SK-N-SH treated with all-trans-retinoic acid at 6 μM for 48 hours (cell line): Measurements from ENCODE around the gene C10orf105.

Experiments
- ATAC-seq: fragments of 200-7000 bp; cut with Tn5 transposase; 3 replicates; pipeline ENCODE4 v1.9.1; 2020; ENCODE audit warnings: mild to moderate bottlenecking, moderate library complexity
- ARNTL ChIP-seq: fragments of 450-650 bp; formaldehyde crosslinking; IDR thresholded peaks from 2 replicates; pipeline ENCODE4 v1.5.0; 2020; ENCODE audit warnings: low read depth, mild to moderate bottlenecking, moderate library complexity, borderline replicate concordance
- BACH2 ChIP-seq: fragments of 250-450 bp; sonication (Bioruptor Pico); IDR thresholded peaks from 2 replicates; pipeline ENCODE4 v1.9.0; 2021; ENCODE audit warnings: mild to moderate bottlenecking, borderline replicate concordance
- CSDC2 ChIP-seq: fragments of 250-450 bp; sonication (Bioruptor Pico); IDR thresholded peaks from 2 replicates; pipeline ENCODE4 v1.5.0; 2020; ENCODE audit warnings: mild to moderate bottlenecking, moderate library complexity
- GLIS3 ChIP-seq: fragments of 250-450 bp; sonication (Bioruptor Pico); IDR thresholded peaks from 2 replicates; pipeline ENCODE4 v1.5.0; 2020; ENCODE audit warnings: mild to moderate bottlenecking, moderate library complexity
- ISL1 ChIP-seq: fragments of 250-450 bp; sonication (Bioruptor Pico); IDR thresholded peaks from 2 replicates; pipeline ENCODE4 v2.1.2; 2022; ENCODE audit warnings: mild to moderate bottlenecking, moderate library complexity
- OSR1 ChIP-seq: fragments of 250-450 bp; sonication (Bioruptor Pico); IDR thresholded peaks from 2 replicates; pipeline ENCODE4 v1.8.0; 2022; ENCODE audit warnings: moderate library complexity, mild to moderate bottlenecking, inconsistent platforms
- PPARA ChIP-seq: fragments of 250-450 bp; sonication (Bioruptor Pico); IDR thresholded peaks from 2 replicates; pipeline ENCODE4 v1.5.0; 2020; ENCODE audit warnings: mild to moderate bottlenecking, borderline replicate concordance
- RARB ChIP-seq: fragments of 250-450 bp; sonication (Bioruptor Pico); IDR thresholded peaks from 2 replicates; pipeline ENCODE4 v1.8.0; 2021; ENCODE audit warnings: mild to moderate bottlenecking, moderate library complexity
- SNAI2 ChIP-seq: fragments of 250-450 bp; sonication (Bioruptor Pico); IDR thresholded peaks from 2 replicates; pipeline ENCODE4 v1.5.0; 2020; ENCODE audit warnings: mild to moderate bottlenecking, moderate library complexity
- TCF4 ChIP-seq: fragments of 250-450 bp; sonication (Bioruptor Pico); IDR thresholded peaks from 2 replicates; pipeline ENCODE4 v1.8.0; 2021; ENCODE audit warnings: mild to moderate bottlenecking, moderate library complexity, borderline replicate concordance
- TOX ChIP-seq: fragments of 250-450 bp; sonication (Bioruptor Pico); IDR thresholded peaks from 2 replicates; pipeline ENCODE4 v1.8.0; 2021; ENCODE audit warnings: mild to moderate bottlenecking, moderate library complexity, borderline replicate concordance
- ZC3H10 ChIP-seq: fragments of 250-450 bp; sonication (Bioruptor Pico); IDR thresholded peaks from 2 replicates; pipeline ENCODE4 v1.5.1; 2021; ENCODE audit warnings: mild to moderate bottlenecking, moderate library complexity
- ZFP3 ChIP-seq: fragments of 250-450 bp; sonication (Bioruptor Pico); IDR thresholded peaks from 2 replicates; pipeline ENCODE4 v1.5.0; 2020; ENCODE audit warnings: mild to moderate bottlenecking, moderate library complexity
- ZFP30 ChIP-seq: fragments of 450-650 bp; formaldehyde crosslinking; IDR thresholded peaks from 2 replicates; pipeline ENCODE4 v1.5.0; 2022; ENCODE audit warnings: mild to moderate bottlenecking, moderate library complexity
- ZNF565 ChIP-seq: fragments of 450-650 bp; formaldehyde crosslinking; conservative IDR thresholded peaks from 2 replicates; pipeline ENCODE4 v1.5.0; 2020; ENCODE audit warnings: low read depth, mild to moderate bottlenecking, moderate library complexity
- ZNF70 ChIP-seq: fragments of 450-650 bp; formaldehyde crosslinking; IDR thresholded peaks from 2 replicates; pipeline ENCODE4 v1.5.0; 2020; ENCODE audit warnings: mild to moderate bottlenecking, moderate library complexity
- TF ChIP-seq, protein P1 (sequence below): fragments of 250-450 bp; sonication (Bioruptor Pico); IDR thresholded peaks from 2 replicates; pipeline ENCODE4 v1.5.0; 2020; ENCODE audit warnings: mild to moderate bottlenecking, moderate library complexity
- TF ChIP-seq, protein P2 (sequence below): fragments of 250-450 bp; sonication (Bioruptor Pico); IDR thresholded peaks from 2 replicates; pipeline ENCODE4 v1.8.0; 2020; ENCODE audit warnings: mild to moderate bottlenecking, moderate library complexity, borderline replicate concordance
- TF ChIP-seq, protein P3 (sequence below): fragments of 250-450 bp; sonication (Bioruptor Pico); IDR thresholded peaks from 2 replicates; pipeline ENCODE4 v1.8.0; 2021; ENCODE audit warnings: low read depth, mild to moderate bottlenecking, moderate library complexity, borderline replicate concordance

The C10orf105 gene

DNA sequence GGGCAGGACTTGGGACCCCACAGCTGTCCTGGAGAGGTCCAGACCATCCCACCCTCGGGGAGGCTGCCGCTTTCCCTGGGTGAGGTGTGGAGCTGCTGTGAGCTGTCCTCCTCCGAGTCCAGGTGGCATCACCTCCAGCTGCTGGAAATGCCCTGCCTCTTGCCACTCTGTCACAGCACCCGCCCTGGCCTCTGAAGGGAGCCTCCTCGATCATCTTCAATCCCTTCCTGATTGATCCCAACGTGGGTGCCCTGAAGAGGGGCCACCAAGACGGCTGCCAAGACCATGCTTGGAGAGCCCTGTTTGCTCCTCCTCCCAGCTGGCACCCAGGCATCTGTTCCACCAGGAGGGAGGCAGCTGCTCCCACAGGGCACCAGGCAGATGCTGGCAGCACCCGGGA is 4.6 kb downstream of the C10orf105 start:
- TF ChIP-seq ZFP3 (CRISPR knock-in tag) (no peak), PPARA (CRISPR knock-in tag) (no peak), ZNF565 (CRISPR knock-in tag) (no peak), TOX (CRISPR knock-in tag) (no peak), ZFP30 (CRISPR knock-in tag) (no peak), ARNTL (CRISPR knock-in tag) (no peak), CSDC2 (CRISPR knock-in tag) (no peak), OSR1 (CRISPR knock-in tag) (no peak), GLIS3 (CRISPR knock-in tag) (no peak), ZNF70 (CRISPR knock-in tag) (no peak)
- TF ChIP-seq, protein P1, sequence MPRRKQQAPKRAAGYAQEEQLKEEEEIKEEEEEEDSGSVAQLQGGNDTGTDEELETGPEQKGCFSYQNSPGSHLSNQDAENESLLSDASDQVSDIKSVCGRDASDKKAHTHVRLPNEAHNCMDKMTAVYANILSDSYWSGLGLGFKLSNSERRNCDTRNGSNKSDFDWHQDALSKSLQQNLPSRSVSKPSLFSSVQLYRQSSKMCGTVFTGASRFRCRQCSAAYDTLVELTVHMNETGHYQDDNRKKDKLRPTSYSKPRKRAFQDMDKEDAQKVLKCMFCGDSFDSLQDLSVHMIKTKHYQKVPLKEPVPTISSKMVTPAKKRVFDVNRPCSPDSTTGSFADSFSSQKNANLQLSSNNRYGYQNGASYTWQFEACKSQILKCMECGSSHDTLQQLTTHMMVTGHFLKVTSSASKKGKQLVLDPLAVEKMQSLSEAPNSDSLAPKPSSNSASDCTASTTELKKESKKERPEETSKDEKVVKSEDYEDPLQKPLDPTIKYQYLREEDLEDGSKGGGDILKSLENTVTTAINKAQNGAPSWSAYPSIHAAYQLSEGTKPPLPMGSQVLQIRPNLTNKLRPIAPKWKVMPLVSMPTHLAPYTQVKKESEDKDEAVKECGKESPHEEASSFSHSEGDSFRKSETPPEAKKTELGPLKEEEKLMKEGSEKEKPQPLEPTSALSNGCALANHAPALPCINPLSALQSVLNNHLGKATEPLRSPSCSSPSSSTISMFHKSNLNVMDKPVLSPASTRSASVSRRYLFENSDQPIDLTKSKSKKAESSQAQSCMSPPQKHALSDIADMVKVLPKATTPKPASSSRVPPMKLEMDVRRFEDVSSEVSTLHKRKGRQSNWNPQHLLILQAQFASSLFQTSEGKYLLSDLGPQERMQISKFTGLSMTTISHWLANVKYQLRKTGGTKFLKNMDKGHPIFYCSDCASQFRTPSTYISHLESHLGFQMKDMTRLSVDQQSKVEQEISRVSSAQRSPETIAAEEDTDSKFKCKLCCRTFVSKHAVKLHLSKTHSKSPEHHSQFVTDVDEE: no peak
- TF ChIP-seq, protein P2, sequence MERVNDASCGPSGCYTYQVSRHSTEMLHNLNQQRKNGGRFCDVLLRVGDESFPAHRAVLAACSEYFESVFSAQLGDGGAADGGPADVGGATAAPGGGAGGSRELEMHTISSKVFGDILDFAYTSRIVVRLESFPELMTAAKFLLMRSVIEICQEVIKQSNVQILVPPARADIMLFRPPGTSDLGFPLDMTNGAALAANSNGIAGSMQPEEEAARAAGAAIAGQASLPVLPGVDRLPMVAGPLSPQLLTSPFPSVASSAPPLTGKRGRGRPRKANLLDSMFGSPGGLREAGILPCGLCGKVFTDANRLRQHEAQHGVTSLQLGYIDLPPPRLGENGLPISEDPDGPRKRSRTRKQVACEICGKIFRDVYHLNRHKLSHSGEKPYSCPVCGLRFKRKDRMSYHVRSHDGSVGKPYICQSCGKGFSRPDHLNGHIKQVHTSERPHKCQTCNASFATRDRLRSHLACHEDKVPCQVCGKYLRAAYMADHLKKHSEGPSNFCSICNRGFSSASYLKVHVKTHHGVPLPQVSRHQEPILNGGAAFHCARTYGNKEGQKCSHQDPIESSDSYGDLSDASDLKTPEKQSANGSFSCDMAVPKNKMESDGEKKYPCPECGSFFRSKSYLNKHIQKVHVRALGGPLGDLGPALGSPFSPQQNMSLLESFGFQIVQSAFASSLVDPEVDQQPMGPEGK (CRISPR knock-in tag): no peak
- TF ChIP-seq, all 23 proteins: peak for 0
- no peak for ATAC-seq

DNA sequence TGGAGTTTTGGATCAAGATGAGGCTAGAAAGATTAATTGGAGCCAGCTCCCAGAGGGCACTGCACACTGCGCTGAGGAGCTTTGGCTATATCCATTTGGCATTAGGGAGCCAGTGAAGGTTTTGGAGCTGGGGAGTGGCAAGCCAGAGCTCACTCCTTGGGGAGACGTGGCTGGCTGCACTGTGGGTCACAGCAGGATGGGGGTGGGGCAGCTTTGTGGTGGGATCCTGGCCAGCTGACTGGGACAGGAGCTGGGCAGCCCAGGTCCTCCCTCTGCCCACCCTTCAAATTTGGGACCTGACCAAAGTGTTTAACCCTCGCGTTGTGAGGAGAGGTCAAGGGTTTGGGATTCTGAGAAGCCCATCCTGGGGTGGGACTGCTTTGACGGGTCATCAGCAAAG is 5.0 kb downstream of the C10orf105 start:
- no peak for ATAC-seq
- TF ChIP-seq RARB (CRISPR knock-in tag) (no peak), TOX (CRISPR knock-in tag) (no peak), ZNF70 (CRISPR knock-in tag) (no peak), ISL1 (CRISPR knock-in tag) (no peak), CSDC2 (CRISPR knock-in tag) (no peak), PPARA (CRISPR knock-in tag) (no peak), ZNF565 (CRISPR knock-in tag) (no peak), OSR1 (CRISPR knock-in tag) (no peak), ZC3H10 (CRISPR knock-in tag) (no peak), ZFP3 (CRISPR knock-in tag) (no peak), ZFP30 (CRISPR knock-in tag) (no peak), BACH2 (no peak), SNAI2 (CRISPR knock-in tag) (no peak)
- TF ChIP-seq, protein P2 (CRISPR knock-in tag): no peak
- TF ChIP-seq, protein P1: no peak
- TF ChIP-seq, protein P3, sequence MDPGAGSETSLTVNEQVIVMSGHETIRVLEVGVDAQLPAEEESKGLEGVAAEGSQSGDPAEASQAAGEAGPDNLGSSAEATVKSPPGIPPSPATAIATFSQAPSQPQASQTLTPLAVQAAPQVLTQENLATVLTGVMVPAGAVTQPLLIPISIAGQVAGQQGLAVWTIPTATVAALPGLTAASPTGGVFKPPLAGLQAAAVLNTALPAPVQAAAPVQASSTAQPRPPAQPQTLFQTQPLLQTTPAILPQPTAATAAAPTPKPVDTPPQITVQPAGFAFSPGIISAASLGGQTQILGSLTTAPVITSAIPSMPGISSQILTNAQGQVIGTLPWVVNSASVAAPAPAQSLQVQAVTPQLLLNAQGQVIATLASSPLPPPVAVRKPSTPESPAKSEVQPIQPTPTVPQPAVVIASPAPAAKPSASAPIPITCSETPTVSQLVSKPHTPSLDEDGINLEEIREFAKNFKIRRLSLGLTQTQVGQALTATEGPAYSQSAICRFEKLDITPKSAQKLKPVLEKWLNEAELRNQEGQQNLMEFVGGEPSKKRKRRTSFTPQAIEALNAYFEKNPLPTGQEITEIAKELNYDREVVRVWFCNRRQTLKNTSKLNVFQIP (CRISPR knock-in tag): no peak

DNA sequence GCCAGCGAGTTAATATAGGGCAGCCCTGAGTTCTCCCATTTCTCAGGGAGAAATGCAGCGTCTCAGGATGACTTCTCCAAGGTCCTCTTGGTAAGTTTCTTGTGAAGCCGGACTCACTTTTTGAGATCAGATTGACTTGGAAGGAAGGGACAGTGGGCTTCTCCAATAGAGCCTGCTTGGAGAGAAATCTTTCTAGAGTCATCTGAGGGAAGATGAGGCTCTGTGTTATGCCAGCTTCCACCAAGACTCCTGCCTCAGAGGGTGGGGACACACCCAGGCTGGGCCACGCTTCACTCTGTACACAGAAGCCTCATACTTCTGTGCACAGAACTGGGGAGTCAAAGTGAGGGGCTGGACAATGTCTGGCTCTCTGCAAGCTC is 5.6 kb downstream of the C10orf105 start:
- ATAC-seq: no peak

More for the DNA sequence above, 5.6 kb downstream of the C10orf105 start:
- no peak for TF ChIP-seq TCF4 (CRISPR knock-in tag)
- no peak for TF ChIP-seq PPARA (CRISPR knock-in tag)
- TF ChIP-seq, protein P2 (CRISPR knock-in tag): no peak
